BJ (cell line): ENCODE results near the gene RIPPLY2. TPM values are rescaled to one million over a fixed set of nuclear protein-coding genes. Genes with fewer than 3 reads are reported as not detected.

Source experiments
- CTCF ChIA-PET: fragments of 350-600 bp; formaldehyde crosslinking; extraction: SDS; loops from one replicate; lab custom pipeline; 2021; ENCODE audit warnings: antibody characterized with exemption, inconsistent platforms; lab: Yijun Ruan, JAX
- POLR2A ChIA-PET: fragments of 300-600 bp; sonication (Branson Sonifier 250); formaldehyde crosslinking; extraction: SDS; loops from one replicate; lab custom pipeline; 2021; ENCODE audit warnings: antibody characterized with exemption; lab: Charles Lee
- DNase-seq: peaks from one replicate; pipeline ENCODE4 v3.0.0-alpha.2; 2011; ENCODE audit warnings: low read depth
- H3K27me3 ChIP-seq: 2 replicates; pipeline ENCODE4 v1.6.0; 2011; ENCODE audit warnings: low read length; ENCODE audit not compliant: control insufficient read depth, insufficient read depth
- H3K36me3 ChIP-seq: 2 replicates; pipeline ENCODE4 v1.5.1; 2011; ENCODE audit warnings: low read length; ENCODE audit not compliant: control insufficient read depth, insufficient read depth
- H3K4me3 ChIP-seq: 2 replicates; pipeline ENCODE4 v1.5.1; 2011; ENCODE audit warnings: low read depth, mild to moderate bottlenecking, control low read depth, low read length
- polyA plus RNA-seq: library from polyadenylated mRNA; depleted of rRNA; stranded (reverse); fragments of >200 nt; gene quantifications from 2 replicates; pipeline ENCODE4 v1.2.3, GENCODE V29; 2011; rRNA removed
- TF ChIP-seq, protein P1 (sequence below): IDR thresholded peaks from 2 replicates; pipeline ENCODE4 v1.5.1; 2011; ENCODE audit warnings: low read depth, mild to moderate bottlenecking, control low read depth, inconsistent platforms, low read length, moderate library complexity; ENCODE audit not compliant: insufficient read depth

RIPPLY2 gene
- polyA plus RNA-seq, 1 experiment, result not detected

DNA sequence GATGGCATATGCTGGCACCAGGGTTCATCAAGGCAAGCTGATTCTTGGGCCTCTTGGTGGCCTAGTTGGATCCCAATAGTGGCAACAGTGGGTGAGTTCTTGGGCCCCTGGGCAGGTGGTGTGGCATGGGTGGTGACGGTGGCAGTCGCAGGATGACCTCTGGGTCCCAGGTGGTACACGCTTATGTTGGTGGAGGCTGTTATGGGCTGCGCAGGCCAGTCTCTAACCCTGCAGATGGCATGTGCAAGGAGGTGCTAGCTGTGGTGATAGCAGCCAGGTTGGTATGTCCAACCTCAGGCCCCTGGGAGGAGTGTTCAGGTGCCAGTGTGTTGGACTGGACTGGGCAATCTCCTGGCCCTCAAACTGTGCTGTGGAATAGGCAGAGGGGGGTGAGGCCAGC is 52.5 kb downstream of the RIPPLY2 start:
- DNase-seq, result no peak
- Histone ChIP-seq H3K27me3 (no peaks in the 10 kb centered on the region), H3K4me3 (no peak overlapping the region), H3K36me3 (no peaks in the 10 kb centered on the region)
- TF ChIP-seq, protein P1, sequence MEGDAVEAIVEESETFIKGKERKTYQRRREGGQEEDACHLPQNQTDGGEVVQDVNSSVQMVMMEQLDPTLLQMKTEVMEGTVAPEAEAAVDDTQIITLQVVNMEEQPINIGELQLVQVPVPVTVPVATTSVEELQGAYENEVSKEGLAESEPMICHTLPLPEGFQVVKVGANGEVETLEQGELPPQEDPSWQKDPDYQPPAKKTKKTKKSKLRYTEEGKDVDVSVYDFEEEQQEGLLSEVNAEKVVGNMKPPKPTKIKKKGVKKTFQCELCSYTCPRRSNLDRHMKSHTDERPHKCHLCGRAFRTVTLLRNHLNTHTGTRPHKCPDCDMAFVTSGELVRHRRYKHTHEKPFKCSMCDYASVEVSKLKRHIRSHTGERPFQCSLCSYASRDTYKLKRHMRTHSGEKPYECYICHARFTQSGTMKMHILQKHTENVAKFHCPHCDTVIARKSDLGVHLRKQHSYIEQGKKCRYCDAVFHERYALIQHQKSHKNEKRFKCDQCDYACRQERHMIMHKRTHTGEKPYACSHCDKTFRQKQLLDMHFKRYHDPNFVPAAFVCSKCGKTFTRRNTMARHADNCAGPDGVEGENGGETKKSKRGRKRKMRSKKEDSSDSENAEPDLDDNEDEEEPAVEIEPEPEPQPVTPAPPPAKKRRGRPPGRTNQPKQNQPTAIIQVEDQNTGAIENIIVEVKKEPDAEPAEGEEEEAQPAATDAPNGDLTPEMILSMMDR, result no peak
- POLR2A ChIA-PET, result no interaction called here
- CTCF ChIA-PET, result no interaction called here

Other genes with a start within 250 kb of the RIPPLY2 start
- gene SNAP91, start 144.3 kb upstream of the RIPPLY2 start, polyA plus RNA-seq, result not detected in 2 replicates
- gene CYB5R4, start 6.3 kb downstream of the RIPPLY2 start, polyA plus RNA-seq, result 2.7 and 7.5 TPM in 2 replicates
- gene MRAP2, start 180.4 kb downstream of the RIPPLY2 start, polyA plus RNA-seq, result 0.16 and 0.26 TPM in 2 replicates